Raji (cell line): ENCODE measurements around the gene ZNF546.

Experiments used
- POLR2A ChIP-seq: IDR thresholded peaks from 2 replicates; pipeline ENCODE4 v1.6.1; 2011; ENCODE audit warnings: low read depth, low read length, control low read depth; ENCODE audit not compliant: insufficient read depth

ZNF546 gene

DNA sequence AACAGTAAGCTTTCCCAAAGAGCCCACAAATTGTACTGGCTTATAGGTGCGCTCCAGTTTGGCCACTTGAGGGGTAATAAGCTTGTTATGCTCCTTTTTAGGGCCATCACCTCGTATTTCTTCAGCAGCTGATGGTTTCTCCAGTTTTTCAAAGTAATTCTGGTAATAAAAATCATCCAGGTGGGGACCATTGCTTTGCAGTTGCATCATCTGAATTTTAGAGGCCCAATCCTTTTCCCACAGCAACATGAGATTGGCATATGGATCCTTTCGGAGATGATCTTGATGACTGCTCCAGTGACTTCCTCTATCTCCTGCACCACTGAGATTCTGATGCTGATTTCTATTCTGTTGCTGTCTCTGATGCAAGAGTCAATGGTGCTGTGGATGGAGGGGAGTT lies 27.1 kb downstream of the ZNF546 start:
- TF ChIP-seq POLR2A, result no peak

DNA sequence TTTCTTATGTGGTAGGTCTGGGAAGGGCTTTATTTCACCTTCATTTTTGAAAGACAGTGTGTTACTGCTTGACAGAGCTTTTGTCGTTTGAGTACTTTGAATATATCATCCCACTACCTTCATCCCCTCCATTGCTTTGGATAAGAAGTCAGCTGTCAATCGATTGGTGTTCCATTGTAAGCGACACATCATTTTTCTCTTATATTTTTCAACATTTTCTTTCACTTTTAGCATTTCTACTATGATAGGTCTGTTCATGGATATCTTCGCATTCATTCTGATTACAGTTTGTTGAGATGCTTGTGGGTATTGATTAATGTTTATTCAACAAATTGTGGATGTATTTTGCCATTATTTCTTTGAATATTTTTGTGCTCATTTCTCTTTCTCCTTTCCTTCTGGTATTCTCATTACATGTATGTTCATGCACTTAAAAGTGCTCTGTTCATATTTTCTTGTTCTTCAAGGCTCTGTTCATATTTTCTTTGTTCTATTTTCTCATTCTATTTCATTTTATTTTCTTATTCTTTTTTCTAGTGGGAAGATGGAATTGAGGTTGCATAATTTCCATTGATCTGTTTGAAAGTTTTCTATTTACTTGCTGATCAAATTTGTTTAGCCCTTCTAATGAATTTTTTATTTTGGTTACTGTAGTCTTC lies 29.2 kb downstream of the ZNF546 start:
- TF ChIP-seq POLR2A, result no peak

DNA sequence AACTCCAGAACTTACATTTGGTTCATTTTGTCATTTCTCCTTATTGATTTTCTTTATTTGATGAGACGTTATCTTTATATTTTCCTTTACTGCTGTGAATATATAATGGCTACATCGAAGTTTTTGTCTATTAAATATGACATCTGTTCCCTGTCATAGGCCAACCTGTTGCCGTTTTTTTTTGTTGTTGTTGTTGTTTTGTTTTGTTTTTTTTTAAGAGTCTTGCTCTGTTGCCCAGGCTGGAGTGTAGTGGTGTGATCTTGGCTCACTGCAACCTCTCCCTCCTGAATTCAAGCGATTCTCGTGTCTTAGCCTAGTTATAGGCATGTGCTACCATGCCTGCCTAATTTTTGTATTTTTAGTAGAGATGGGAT lies 29.7 kb downstream of the ZNF546 start:
- no peak for TF ChIP-seq POLR2A

DNA sequence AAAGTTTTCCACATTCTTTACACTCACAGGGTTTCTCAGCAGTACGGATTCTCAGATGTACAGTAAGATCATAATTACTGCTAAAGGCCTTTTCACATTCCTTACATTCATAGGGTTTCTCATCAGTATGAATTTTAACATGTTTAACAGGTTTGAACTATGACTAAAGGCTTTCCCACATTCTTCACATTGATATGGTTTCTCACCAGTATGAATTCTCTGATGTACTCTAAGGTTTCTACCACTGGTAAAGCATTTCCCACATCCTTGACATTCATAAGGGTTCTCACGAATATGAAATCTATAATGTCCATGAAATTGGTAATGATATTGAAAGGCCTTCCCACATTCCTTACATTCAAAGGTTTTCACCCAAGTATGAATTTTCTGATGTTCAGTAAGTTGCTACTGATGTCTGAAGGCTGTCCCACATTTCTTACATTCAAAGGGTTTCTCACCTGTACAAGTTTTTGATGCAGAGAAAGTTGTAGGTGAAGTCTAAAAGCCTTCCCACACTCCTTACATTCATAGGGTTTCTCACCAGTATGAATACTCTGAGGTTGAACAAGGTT lies 37.2 kb downstream of the ZNF546 start:
- TF ChIP-seq POLR2A, result no peak

DNA sequence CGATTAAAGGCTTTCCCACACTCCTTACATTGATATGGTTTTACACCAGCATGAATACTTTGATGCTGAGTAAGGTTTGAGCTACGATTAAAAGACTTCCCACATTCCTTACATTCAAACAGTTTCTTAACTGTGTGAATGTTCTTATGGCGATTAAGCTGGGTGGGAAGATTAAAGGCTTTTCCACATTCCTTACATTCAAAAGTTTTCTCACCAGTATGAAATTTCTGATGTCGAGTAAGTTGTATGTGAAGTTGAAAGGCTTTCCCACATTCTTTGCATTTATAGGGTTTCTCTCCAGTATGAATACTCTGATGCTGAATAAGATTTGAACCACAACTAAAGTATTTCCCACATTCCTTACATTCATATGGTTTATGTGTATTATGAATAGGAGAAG lies 39.1 kb downstream of the ZNF546 start:
- no peak for TF ChIP-seq POLR2A

DNA sequence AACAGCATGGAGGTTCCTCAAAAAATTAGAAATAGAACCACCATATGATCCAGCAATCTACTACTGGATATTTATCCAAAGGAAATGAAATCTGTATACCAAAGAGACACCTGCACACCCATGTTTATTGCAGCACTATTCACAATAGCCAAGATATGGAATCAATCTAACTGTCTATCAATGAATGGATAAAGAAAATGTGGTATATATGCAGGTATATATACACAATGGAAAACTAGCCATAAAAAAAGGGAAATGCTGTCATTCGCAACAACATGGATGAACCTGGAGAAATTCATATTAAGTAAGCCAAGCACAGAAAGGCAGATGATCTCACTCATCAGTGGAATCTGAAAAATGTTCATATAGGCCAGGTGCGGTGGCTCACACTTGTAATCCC lies 56.6 kb downstream of the ZNF546 start:
- no peak for TF ChIP-seq POLR2A

DNA sequence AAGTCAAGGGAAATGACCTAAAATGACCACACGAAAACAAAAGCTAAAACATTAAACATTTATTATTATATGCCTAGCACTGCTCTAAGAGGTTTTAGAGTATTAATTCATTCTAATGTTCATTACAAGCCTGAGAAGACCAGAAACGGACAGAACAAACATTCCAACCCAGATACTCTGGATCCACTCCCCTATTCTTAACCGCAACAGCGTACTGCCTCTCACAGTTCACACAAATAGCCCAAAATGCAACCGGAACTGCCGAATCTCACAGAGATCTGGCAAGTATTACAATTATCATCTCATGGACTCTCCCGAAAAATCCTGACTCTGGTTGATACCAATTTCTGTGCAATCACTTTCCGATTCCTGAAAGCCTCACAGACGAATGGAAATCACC lies 57.8 kb downstream of the ZNF546 start:
- TF ChIP-seq POLR2A, result no peak

DNA sequence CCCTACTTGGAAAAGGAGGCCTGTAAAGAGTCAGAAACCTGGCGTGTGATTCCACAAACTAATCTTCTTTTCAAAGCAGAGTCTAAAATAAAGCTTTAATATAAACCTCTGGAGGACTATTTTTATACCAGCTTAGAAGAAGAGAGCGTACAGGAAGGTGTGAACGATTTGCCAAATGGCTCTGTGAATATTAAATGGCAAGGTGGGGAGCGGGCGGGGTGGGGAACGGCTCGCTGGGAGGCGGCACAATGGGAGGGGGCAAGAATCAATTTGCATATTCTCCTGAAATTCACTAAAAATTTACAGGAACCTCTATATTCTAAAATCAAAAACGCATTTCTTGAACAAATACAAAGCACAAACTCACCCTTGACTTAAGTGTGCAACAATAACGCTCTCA lies 58.2 kb downstream of the ZNF546 start:
- no peak for TF ChIP-seq POLR2A

DNA sequence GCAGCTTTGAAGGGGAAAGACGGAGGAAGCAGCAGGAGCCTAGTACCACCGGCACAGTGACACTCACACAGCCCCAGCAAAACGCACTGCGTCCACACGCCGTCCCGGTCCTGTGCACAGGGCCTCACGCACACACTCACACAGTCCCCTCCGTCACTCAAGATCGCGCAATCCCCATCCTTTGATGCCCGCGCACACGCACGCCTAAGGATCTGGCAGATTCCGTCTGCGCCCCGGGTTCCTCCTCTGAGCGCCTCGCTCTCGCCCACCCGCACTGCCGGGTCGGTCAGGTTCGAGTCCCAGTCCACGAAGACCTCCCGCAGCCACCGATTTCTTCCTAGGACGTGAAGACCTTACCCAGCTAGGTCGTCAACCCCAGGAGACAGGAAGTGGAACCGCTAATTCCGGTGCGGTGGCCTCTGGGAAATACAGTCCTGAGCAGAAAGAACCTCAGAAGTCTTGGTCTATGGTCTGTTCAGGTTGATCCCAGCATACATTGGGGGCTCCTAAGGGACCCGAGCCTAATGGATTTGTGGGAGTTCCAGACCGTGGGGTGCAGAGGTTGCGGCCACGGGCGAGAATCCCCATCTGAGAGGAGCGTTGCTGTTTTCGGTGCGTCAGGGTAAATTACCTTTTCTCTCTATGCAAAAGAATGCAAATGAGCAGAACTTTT lies 59.1 kb downstream of the ZNF546 start, which contains the start of gene ZNF780B:
Gene ZNF780B (minus strand): TSS at position 400 of the 673 bp plus-strand sequence. CDS start 5,899 bp downstream, outside the sequence.
- TF ChIP-seq POLR2A, result peak; percentile 65

DNA sequence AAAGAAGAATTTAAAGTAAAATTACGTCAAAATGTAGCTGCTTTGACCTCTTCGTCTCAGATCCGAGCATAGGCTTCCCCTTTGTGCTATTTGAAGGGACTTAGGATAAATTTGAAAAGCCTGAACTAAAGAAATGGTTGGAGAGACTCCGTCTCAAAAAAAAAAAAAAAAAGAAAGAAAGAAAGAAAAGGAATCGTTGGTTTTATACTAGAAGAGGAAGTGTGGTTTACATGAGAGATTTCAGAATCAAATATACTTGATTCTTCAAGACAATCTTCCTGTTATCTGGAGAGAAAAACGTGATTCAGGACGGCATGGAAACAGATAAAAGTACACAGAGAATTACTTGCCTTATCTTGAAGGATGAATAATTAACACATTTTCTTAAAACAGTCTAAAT lies 59.6 kb downstream of the ZNF546 start:
- TF ChIP-seq POLR2A, result no peak

DNA sequence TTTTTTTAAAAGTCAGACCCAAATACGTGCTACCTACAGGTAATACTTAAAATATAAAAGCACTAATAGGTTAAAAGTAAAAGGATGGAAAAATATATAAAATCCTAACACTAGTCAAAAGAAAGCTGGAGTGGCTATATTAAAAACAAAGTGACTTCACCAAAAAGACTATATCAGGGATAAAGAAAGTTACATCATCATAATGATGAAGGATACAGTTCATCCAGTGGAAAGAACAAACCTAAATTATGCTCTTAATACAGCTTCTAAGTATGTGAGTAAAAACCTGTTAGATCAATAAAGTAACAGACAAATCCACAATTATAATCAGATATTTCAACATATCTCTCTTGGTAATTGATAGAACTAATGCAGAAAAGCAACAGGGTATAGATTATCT lies 60.3 kb downstream of the ZNF546 start:
- no peak for TF ChIP-seq POLR2A

DNA sequence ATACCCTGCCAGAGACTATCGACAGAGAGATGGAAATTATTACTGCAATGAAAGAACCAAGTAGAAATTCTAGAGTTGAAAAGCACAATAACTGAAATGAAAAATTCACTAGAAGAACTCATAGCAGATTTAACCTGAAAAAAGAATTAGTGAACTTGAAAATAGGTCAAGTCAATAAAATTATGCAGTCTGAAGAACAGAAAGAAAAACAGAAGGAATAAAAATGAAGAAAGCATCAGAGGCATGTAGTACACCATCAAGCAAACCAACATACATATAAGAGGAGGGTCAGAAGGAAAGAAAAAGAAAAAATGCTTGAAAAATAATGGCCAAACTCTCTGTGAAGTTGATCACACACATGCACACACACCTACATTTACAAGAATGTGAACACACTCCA lies 62.8 kb downstream of the ZNF546 start:
- no peak for TF ChIP-seq POLR2A

DNA sequence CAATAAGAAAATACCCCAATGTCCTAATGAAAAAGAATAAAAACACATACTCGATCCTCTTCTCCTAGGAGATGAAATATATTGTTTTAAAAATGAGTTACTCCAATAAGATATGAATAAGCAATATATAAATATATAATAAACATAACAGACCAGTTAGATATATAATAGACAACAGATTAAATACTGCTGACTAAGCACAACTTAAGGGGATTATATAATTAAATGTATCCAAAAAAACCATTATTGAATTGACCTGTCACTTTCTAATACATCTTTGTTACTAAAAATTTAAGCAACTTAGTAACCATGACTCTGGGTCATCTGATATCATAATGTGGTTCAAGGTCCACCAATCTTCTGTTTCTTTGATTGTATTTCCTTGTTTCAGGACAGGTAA lies 73.2 kb downstream of the ZNF546 start:
- no peak for TF ChIP-seq POLR2A
